GM23338 (cell line): ENCODE data around the gene MIDN. TPM values are rescaled to one million over a fixed set of nuclear protein-coding genes. Genes with fewer than 3 reads are reported as not detected.
A peak's percentile ranks its signal among the peaks of the same experiment; 100 is the strongest.

Source experiments
- ATAC-seq: fragments of 200-7000 bp; cut with Tn5 transposase; 3 replicates; pipeline ENCODE4 v1.9.1; 2020
- DNase-seq: peaks from one replicate; pipeline ENCODE4 v3.0.0-alpha.2; 2015; ENCODE audit warnings: low spot score
- H2AFZ ChIP-seq: fragments of 200-600 bp; sonication (generic); 2 replicates; pipeline ENCODE4 v1.8.0; 2016; ENCODE audit warnings: antibody characterized with exemption, mild to moderate bottlenecking, moderate library complexity
- H3F3A ChIP-seq: fragments of 200-600 bp; sonication (generic); replicated peaks from 2 replicates; pipeline ENCODE4 v1.8.0; 2017; ENCODE audit warnings: antibody characterized with exemption, mixed run types, low read depth
- H3K27ac ChIP-seq: fragments of 200-600 bp; sonication (generic); 2 replicates; pipeline ENCODE4 v1.6.1; 2016; ENCODE audit warnings: low read depth
- H3K27me3 ChIP-seq: fragments of 200-600 bp; sonication (generic); 2 replicates; pipeline ENCODE4 v1.8.0; 2016; ENCODE audit warnings: mild to moderate bottlenecking, mixed run types, moderate library complexity; ENCODE audit not compliant: insufficient read depth
- H3K36me3 ChIP-seq: fragments of 200-600 bp; sonication (generic); 2 replicates; pipeline ENCODE4 v1.8.0; 2016; ENCODE audit warnings: mild to moderate bottlenecking; ENCODE audit not compliant: insufficient read depth
- H3K4me1 ChIP-seq: fragments of 200-600 bp; sonication (generic); 2 replicates; pipeline ENCODE4 v1.8.0; 2016; ENCODE audit warnings: mild to moderate bottlenecking, moderate library complexity; ENCODE audit not compliant: insufficient read depth
- H3K4me2 ChIP-seq: fragments of 200-600 bp; sonication (generic); 2 replicates; pipeline ENCODE4 v1.7.1; 2017; ENCODE audit warnings: mixed run types
- H3K4me3 ChIP-seq: fragments of 200-600 bp; sonication (generic); 2 replicates; pipeline ENCODE4 v1.6.1; 2016; ENCODE audit warnings: mixed run types
- H3K79me2 ChIP-seq: fragments of 200-600 bp; sonication (generic); replicated peaks from 2 replicates; pipeline ENCODE4 v1.8.0; 2017; ENCODE audit warnings: mild to moderate bottlenecking; ENCODE audit not compliant: insufficient read depth
- H3K9me2 ChIP-seq: fragments of 200-600 bp; sonication (generic); 2 replicates; pipeline ENCODE4 v1.8.0; 2017; ENCODE audit not compliant: insufficient read depth
- H4K20me1 ChIP-seq: fragments of 200-600 bp; sonication (generic); replicated peaks from 2 replicates; pipeline ENCODE4 v1.8.0; 2017; ENCODE audit warnings: mild to moderate bottlenecking; ENCODE audit not compliant: insufficient read depth
- H3K27ac Mint-ChIP-seq: 2 replicates; pipeline ENCODE4 v1.8.0; 2020; ENCODE audit warnings: inconsistent platforms, mild to moderate bottlenecking, moderate library complexity, mixed read lengths
- H3K27me3 Mint-ChIP-seq: 3 replicates; pipeline ENCODE4 v1.8.0; 2022; ENCODE audit warnings: low read depth, mild to moderate bottlenecking, moderate library complexity, mixed read lengths, inconsistent platforms; ENCODE audit not compliant: insufficient read depth, poor library complexity
- H3K36me3 Mint-ChIP-seq: 3 replicates; pipeline ENCODE4 v1.8.0; 2021; ENCODE audit warnings: low read depth, mild to moderate bottlenecking, inconsistent platforms, moderate library complexity, mixed read lengths
- H3K4me1 Mint-ChIP-seq: 3 replicates; pipeline ENCODE4 v1.8.0; 2020; ENCODE audit warnings: mild to moderate bottlenecking, inconsistent platforms, mixed read lengths
- H3K4me3 Mint-ChIP-seq: 3 replicates; pipeline ENCODE4 v1.8.0; 2021; ENCODE audit warnings: moderate library complexity, mild to moderate bottlenecking, inconsistent platforms, mixed read lengths
- H3K9me3 Mint-ChIP-seq: 3 replicates; pipeline ENCODE4 v1.8.0; 2020; ENCODE audit warnings: moderate library complexity, mild to moderate bottlenecking, inconsistent platforms, mixed read lengths
- CREB1 ChIP-seq: fragments of 250-450 bp; sonication (Bioruptor Pico); IDR thresholded peaks from 2 replicates; pipeline ENCODE4 v1.5.0; 2020; ENCODE audit warnings: low read depth, mild to moderate bottlenecking, moderate library complexity
- CTCF ChIP-seq, 2 experiments: fragments of 200-600 bp in 1 of 2; sonication (generic) in 1 of 2; conservative IDR thresholded peaks; 2 replicates each; pipeline versions ENCODE4 v1.5.1 to v1.6.1; 2016 to 2017; ENCODE audit warnings: antibody characterized with exemption in 2 of 2, low read depth in 2 of 2, mild to moderate bottlenecking in 2 of 2, moderate library complexity in 1 of 2
- ETS1 ChIP-seq: IDR thresholded peaks from 2 replicates; pipeline ENCODE4 v1.6.1; 2016; ENCODE audit warnings: antibody characterized with exemption
- EZH2 ChIP-seq: fragments of 200-600 bp; sonication (generic); IDR thresholded peaks from one replicate; pipeline ENCODE4 v1.8.0; 2017; ENCODE audit warnings: antibody characterized with exemption, mild to moderate bottlenecking, low read depth; ENCODE audit not compliant: unreplicated experiment
- EZH2phosphoT487 ChIP-seq: fragments of 200-600 bp; sonication (generic); IDR thresholded peaks from one replicate; pipeline ENCODE4 v1.8.1; 2018; ENCODE audit warnings: antibody characterized with exemption; ENCODE audit not compliant: unreplicated experiment
- JUNB ChIP-seq: IDR thresholded peaks from one replicate; pipeline ENCODE4 v1.6.1; 2016; ENCODE audit warnings: antibody characterized with exemption; ENCODE audit not compliant: unreplicated experiment
- NANOG ChIP-seq: IDR thresholded peaks from 2 replicates; pipeline ENCODE4 v1.6.1; 2016; ENCODE audit warnings: antibody characterized with exemption, borderline replicate concordance
- POLR2AphosphoS5 ChIP-seq: IDR thresholded peaks from 2 replicates; pipeline ENCODE4 v1.6.1; 2016; ENCODE audit warnings: antibody characterized with exemption, low read depth
- ZNF114 ChIP-seq: fragments of 250-450 bp; sonication (Bioruptor Pico); IDR thresholded peaks from 2 replicates; pipeline ENCODE4 v1.5.0; 2020; ENCODE audit warnings: mild to moderate bottlenecking, moderate library complexity
- ZNF331 ChIP-seq: fragments of 250-450 bp; sonication (Bioruptor Pico); IDR thresholded peaks from 2 replicates; pipeline ENCODE4 v1.5.0; 2020; ENCODE audit warnings: low read depth, mild to moderate bottlenecking, moderate library complexity
- ZNF462 ChIP-seq: fragments of 250-450 bp; sonication (Bioruptor Pico); IDR thresholded peaks from 2 replicates; pipeline ENCODE4 v1.5.0; 2020; ENCODE audit warnings: mild to moderate bottlenecking, moderate library complexity
- polyA plus RNA-seq: library from polyadenylated mRNA; unstranded; fragments of >200 nt; fragmentation: Nextera tagmentation; extraction: Ambion mirVana; gene quantifications from 2 replicates; pipeline ENCODE4 v1.2.1, GENCODE V29; 2016
- total RNA-seq: library from RNA; depleted of rRNA; stranded (reverse); fragments of >200 nt; shearing (Covaris generic); gene quantifications from 2 replicates; pipeline ENCODE4 v1.2.3, GENCODE V29; 2014

MIDN gene
- total and polyA plus RNA-seq, 2 experiments from 2014 or later = 28.6 to 113 TPM

- H4K20me1 ChIP-seq = no peaks in the 10 kb centered on the region; the same call in 1 of the 2 replicates
- H3K9me2 ChIP-seq = no peaks in the 10 kb centered on the region
- ATAC-seq (no peak), DNase-seq (no peak)
- H3K79me2 ChIP-seq = 0 out of 2 replicates have a peak, but pooled peaks cover 6% of the 10 kb centered on the region
- H3K4me1 Mint-ChIP-seq = no peaks in the 10 kb centered on the region
- H3K27ac Mint-ChIP-seq = no peak overlapping the region
- H3K4me3 ChIP-seq = no peak overlapping the region
- H3K4me1 ChIP-seq = no peaks in the 10 kb centered on the region
- no peak for TF ChIP-seq ZNF331
- no peak for TF ChIP-seq ZNF114 (CRISPR knock-in tag)
- TF ChIP-seq EZH2 = no peak
- no peak for TF ChIP-seq POLR2AphosphoS5
- TF ChIP-seq ZNF462 = no peak
- no peaks in the 10 kb centered on the region for H3K36me3 ChIP-seq
- H3K27me3 ChIP-seq = no peaks in the 10 kb centered on the region
- H3K36me3 Mint-ChIP-seq = peaks cover 4% of the 10 kb centered on the region; the same call in 2 of the 3 replicates
- no peak overlapping the region for H2AFZ ChIP-seq
- H3K4me2 ChIP-seq = no peak overlapping the region
- H3K9me3 Mint-ChIP-seq = no peaks in the 10 kb centered on the region
- no peak overlapping the region for H3K27ac ChIP-seq
- peaks cover 7% of the 10 kb centered on the region for H3K27me3 Mint-ChIP-seq
- no peak overlapping the region for H3K4me3 Mint-ChIP-seq
- peaks cover 28% of the 10 kb centered on the region; the same call in 1 of the 2 replicates for H3F3A ChIP-seq
These were observed 22.2 kb upstream of the MIDN start for GRCh38 chr19:1226227-1226518.

- H3K4me3 Mint-ChIP-seq = no peak overlapping the region
- peak; percentile 2; the same call in 1 of the 3 replicates for ATAC-seq
- H3K36me3 ChIP-seq = no peaks in the 10 kb centered on the region
- H3K79me2 ChIP-seq = 0 out of 2 replicates have a peak, but pooled peaks cover 6% of the 10 kb centered on the region
- H3K9me3 Mint-ChIP-seq = no peaks in the 10 kb centered on the region
- no peak overlapping the region for H2AFZ ChIP-seq
- no peaks in the 10 kb centered on the region for H3K4me1 Mint-ChIP-seq
- H3K36me3 Mint-ChIP-seq = peaks cover 4% of the 10 kb centered on the region; the same call in 2 of the 3 replicates
- no peak overlapping the region for H3K27ac Mint-ChIP-seq
- H3K4me3 ChIP-seq = no peak overlapping the region
- no peak for DNase-seq
- no peaks in the 10 kb centered on the region; the same call in 1 of the 2 replicates for H4K20me1 ChIP-seq
- H3K27me3 Mint-ChIP-seq = peaks cover 7% of the 10 kb centered on the region
- H3K4me1 ChIP-seq = no peaks in the 10 kb centered on the region
- H3K9me2 ChIP-seq = no peaks in the 10 kb centered on the region
- H3F3A ChIP-seq = peaks cover 25% of the 10 kb centered on the region; the same call in 1 of the 2 replicates
- H3K27me3 ChIP-seq = no peaks in the 10 kb centered on the region
- H3K27ac ChIP-seq = no peak overlapping the region
- no peak overlapping the region for H3K4me2 ChIP-seq
- TF ChIP-seq NANOG (no peak), CREB1 (no peak), CTCF (conservative IDR thresholded peaks at IDR 0.05; ENCODE audit: low read depth in 2 of 2) (no peak), ZNF114 (CRISPR knock-in tag) (no peak), EZH2phosphoT487 (no peak), ETS1 (no peak), JUNB (no peak)
These were observed 21.7 kb upstream of the MIDN start for GRCh38 chr19:1226522-1227303.
